GM21576 (cell line): Measurements from ENCODE around the gene FES.
"Not testable (repeated sequence)": the region's sequence is repeated elsewhere in the genome, so short reads cannot be mapped to it uniquely, and the experiment has no call there.

Experiments used
- ATAC-seq: cut with Tn5 transposase; IDR thresholded peaks from one replicate; pipeline ENCODE4 v1.9.1; 2021; ENCODE audit warnings: mild to moderate bottlenecking, moderate library complexity; ENCODE audit not compliant: unreplicated experiment

FES gene

DNA sequence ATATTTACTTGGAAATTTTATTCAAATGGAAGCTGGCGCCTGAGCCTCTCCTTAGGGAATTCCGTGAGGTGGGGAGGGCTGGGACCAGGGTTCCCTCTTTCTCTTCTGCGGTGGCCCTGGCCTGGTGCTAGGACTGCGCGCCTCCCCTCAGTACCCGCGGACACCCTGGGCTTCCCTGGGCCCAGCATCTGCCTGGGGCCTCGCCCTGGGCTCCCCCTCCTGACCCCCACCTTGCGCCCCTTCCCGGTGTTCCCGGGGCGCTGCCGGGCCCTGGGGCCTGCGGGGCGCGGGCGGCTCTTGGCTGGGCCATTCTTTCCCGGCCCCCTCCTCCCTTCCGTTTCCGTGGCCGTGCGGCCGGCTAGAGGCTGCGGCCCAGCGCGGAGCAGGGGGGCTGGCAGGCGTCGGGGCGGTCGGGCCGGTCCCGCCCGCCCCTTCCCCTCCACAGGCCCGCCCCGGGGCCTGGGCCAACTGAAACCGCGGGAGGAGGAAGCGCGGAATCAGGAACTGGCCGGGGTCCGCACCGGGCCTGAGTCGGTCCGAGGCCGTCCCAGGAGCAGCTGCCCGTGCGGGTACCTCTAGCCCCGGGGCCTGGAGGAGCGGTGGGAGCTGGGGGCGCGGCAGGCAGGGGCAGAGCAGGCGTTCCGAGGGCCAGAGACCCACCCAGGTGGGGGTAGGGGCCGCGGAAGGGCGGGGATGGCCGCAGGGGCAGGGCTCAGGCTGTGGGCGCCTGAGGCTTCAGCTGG lies at the start of gene FES:
TSS of gene FES (plus strand) at position 529 of the 743 bp plus-strand sequence. CDS start 542 bp downstream, outside the sequence.
- no peak for ATAC-seq

DNA sequence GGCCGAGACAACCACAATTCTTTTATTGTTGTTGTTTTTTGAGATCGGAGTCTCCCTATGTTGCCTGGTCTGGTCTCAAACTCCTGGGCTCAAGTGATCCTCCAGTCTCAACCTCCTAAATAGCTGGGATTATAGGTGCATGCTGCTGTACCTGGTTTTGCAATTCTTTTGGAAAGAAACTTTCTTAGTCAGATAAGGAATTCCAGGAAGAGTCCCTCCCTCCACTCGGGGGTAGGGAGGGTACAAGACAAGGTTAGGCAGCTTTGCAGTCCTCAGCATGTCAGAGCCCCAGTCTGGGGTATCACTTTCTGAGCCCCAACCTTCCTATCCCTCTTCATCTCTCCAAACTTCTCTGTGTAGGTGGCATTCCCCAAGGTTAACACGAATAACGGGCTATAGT lies 49.7 kb upstream of the FES start:
- ATAC-seq: no peak

DNA sequence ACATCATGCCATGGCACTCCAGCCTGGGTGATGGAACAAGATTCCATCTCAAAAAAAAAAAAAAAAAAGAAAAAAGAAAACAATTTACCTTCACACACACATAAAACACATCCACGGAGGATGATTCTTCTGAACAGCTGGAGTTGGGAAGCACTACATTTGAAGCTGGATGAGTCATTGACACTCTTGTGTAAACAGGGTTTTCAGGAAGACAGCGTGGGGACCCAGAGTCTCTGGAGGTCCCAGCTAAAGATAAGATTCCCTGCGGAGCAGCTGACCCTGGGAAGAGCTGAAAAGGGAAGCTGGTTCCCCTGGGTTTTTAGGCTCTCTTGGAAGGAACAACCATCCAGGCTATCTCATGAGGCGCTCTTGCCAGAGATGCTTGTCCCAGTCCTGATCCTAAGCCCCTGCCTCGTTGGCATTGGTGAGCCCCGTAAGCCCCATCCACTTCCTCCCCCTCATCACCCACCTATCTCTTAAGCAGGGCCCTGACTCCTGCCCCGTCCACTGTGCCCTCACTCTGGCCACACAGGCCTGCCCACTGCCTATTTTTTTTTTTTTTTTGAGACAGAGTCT lies 47.9 kb upstream of the FES start:
- no peak for ATAC-seq

DNA sequence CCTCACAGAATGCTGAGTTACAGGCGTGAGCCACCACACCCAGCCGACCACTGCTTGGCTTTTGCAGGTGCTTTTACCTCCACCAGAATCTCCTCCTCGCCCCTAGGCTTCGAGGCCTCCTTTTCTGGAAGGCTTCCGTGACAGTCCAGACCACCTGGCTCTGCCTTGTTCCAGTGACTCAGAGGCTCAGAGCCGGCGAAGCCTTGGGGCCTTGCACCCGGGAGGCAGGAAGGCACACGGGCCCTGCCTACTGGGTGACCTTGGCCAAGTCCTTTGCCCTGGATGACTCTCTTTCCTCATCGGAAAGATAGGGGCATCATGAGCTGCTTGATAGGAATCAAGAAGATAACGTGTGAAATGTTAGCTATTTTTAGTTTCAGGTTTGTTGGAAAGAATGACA lies 47.2 kb upstream of the FES start:
- ATAC-seq: no peak

DNA sequence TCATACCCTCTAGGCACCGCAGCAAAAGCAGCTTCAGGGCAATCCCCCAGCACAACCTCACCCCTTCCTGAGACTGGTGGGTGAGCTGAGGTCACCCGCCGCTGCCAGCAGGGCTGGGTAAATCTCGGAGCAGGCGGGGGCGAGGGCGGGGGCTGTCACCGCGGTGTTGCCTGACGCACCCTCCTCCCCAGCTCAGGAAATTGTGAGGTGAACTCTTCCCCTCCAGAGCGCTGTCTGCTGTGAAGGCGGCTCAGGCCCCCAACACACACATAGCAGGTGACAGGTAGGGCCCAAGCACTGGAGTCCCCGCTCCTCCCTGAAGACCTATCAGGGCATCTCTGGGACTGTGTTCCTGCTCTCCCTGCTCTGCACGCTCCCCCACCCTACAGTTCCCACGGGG lies 46.2 kb upstream of the FES start:
- no peak for ATAC-seq

DNA sequence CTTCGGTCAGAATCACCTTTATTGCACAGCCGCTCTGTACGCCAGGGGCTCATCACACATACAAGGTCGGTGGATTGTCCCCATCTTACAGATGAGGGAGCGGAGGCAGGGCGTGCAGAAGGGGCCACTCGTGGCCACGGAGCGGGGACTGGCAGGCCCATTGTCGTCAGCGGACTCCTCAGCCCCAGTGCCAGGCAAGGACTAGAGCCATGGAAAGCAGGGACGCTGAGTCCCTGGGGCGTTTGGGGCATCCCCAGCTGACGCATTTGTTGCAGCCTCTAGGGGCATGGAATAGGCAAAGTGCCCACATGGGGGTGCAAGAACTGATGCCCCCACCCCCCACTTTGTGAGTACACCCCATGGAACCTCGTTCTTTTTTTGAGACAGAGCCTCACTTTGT lies 45.8 kb upstream of the FES start:
- ATAC-seq: no peak

DNA sequence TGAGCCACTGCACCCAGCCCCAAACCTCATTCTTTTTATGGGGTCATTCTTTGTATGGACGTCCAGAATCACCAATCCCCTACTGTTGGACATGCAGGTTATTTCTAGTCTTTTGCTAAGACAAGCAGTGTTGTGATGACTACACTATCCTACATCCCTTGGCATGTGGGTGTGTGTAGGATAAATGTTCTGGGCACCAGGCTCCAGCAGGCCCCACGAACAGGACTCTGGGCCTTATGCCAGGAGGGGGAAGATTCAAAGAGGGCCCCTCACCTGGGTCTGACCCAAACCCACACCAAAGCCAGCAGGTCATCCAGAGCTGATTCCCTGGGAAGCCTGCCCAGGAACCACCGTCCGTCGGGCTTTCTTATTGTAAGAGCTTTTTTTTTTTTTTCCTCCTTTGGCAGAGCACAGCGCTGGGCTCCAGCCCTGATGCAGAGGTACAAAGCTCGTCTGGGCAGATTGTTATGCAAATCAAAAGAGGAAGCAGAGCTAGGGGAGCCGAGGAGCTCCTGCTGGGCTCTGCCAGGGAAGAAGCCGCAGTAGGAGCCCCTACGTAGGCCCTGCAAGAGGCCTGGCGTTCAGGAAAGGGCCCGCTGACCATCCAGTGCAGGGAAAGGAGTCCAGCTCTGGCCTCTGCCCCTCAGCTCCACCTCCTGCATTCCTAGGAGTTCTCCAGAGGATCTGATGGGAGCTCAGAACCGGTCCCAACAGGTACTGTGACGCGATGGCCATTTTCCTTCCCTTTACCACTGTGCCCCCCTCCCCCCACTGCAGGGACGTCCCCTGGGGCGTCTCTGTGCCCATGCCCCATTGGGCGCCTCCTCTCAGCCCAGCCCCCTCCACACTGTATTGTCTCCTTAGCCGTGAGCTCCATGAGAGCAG lies 44.9 kb upstream of the FES start:
- ATAC-seq: peak; percentile 83

DNA sequence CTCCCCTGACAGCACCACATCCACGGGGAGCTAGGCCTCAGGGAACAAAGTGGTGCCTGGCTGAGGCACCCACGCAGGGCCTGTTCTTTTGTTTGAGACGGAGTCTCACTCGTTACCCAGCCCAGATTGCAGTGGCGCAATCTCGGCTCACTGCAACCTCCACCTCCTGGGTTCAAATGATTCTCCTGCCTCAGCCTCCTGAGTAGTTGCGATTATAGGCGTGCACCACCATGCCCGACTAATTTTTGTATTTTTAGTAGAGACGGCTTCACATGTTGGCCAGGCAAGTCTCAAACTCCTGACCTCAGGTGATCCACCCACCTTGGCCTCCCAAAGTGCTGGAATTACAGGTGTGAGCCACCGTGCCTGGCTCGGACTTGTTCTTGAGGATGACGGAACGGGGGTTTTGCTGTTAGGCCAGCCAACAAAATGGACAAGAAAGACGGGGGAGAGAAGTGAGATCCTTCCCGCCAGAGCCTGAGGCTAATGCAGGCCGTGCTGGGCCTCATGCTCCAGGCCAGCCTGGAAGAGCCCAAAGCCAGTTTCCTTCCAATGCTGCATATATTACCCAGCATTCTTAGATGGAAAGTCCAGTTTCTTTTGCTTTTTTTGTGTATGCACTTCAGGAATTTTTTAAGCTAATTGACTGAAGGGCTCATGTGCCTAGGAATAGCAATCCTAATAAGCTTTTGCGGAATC lies 44.0 kb upstream of the FES start:
- no peak for ATAC-seq

DNA sequence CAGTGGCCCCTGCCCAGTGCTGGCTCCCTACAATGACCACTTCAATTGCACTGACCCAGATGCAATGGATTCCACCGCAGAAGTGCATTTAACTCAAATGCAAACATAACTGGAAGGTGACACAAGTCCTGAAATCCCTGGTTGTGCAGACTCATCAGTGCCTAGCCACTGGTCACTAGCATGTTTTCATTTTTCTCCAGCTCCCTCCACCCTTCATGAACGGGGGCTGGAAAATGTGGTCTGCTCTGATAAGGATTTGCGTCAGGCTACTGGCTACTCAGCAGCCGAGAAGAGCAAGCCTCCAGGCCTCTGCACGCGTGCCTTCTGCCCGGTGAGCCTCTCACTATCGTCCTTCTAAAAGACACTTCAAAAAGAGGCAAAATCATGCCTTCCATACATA lies 43.4 kb upstream of the FES start:
- no peak for ATAC-seq

DNA sequence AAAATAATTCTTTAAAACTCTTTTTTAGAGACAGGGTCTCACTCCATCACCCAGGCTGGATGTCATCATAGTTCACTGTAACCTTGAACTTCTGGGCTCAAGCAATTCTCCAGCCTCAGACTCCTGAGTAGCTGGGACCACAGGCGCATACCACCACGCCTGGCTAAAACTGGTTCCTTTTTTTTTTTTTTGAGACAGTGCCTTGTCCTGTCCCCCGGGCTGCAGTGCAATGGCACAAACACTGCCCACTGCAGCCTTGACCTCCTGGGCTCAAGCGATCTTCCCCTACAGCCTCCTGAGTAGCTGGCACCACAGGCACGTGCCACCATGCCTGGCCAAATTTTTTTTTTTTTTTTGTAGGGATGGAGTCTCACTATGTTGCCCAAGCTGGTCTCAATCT lies 39.6 kb upstream of the FES start:
- no peak for ATAC-seq

DNA sequence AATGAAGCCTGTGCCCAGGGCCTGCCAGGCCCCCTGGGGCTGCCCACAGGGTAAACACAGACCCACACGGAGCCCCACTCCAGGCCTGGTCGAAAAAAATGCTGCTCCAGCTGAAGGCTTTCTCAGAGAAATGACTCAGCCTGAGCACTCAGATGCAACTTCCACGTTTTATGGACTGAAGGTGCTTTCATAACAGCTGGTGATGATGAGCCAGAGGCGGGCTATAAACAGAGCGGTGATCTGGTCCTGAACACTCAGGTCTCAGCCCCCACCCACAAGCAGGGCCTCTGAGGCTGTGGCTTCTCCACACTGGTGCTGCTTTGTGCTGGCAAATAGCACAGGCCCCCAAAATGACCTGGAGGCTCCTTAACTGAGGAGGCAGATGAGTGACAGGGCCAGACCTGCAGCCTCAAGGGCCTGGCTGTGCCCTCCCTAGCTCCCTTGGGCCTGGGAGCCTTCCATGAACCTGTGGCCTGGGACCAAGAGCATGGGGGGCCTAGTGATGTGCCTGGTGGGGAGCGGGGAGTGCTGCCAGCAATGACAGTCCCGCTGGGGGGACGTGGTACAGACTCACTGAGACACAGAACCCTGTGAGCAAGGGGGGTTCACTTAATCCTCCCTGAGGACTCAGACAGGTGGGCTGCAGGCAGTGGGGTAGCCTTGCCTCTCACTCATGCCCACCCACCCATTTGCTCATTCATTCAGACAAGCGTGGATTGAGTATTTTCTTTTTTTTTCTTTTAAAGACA lies 38.9 kb upstream of the FES start:
- peak; percentile 83 for ATAC-seq

DNA sequence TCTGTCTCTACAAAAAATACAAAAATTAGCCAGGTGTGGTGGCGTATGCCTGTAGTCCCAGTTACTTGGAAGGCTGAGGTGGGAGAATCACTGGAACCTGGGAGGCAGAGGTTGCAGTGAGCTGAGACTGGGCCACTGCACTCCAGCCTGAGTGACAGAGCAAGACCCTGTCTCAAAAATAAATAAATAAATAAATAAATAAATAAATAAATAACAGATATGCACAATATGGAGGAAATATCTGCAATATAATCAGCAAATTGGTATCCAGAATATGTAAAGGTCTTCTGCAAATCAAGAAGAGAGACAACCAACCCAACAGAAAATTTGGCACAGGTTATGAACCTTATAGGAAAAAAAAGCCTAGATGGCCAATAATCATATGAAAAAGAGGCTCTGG lies 34.9 kb upstream of the FES start:
- not testable (repeated sequence) for ATAC-seq

DNA sequence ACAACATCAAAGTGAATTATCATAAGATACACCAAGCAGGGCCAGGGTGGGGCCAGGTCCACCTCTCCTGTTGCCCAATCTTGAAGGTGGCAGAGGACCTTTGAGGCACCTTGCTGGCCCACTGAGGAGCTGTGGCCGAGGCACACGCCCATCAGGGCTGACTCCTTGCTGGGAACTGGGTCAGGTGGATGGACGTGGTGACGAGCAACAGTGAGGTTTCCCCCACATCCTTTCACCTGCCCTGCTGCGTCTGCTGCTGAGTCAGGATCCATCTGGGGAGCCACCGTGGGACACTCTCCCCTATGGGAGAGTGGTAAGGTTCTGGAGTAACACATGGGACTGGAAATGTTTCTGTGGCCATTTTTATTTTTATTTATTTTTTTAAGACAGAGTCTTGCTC lies 33.2 kb upstream of the FES start:
- no peak for ATAC-seq

DNA sequence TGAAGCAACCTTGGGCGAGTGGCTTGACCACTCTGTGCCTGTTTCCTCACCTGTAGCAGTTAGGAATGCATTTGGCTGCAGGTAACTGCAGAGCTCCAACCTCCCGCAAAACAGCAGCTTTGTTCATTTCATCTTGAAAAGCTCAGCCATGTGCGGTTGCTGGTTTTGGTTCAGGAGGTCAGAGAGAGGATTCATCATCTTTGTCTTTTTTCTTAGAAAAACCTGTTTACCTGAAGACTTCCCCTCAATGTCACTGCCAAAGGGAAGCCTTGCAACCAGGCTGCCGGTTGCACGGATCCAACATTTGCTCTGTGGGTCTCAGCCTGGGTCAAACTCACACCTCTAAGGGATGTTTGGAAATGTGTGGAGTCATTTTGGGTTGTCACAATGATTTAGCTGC lies 32.4 kb upstream of the FES start:
- no peak for ATAC-seq

DNA sequence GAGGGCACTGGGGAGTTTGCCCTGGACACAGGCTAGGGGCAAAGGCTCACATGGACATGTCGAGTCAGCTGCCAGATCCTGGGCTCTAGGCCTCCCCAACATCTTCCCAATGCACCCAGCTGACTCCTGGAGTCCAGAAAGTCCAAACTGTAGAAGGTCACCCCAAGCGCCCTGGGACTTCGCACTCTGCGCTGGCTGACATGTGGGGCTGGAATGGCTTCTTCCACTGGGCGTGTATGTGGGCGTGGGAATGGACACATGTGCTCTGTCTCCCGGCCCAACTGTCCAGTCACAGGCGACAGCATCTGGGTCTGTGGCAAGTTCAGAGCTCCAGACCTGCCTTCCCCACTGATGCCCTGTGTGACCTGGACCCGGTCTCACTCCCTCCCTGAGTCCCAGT lies 29.2 kb upstream of the FES start:
- no peak for ATAC-seq

DNA sequence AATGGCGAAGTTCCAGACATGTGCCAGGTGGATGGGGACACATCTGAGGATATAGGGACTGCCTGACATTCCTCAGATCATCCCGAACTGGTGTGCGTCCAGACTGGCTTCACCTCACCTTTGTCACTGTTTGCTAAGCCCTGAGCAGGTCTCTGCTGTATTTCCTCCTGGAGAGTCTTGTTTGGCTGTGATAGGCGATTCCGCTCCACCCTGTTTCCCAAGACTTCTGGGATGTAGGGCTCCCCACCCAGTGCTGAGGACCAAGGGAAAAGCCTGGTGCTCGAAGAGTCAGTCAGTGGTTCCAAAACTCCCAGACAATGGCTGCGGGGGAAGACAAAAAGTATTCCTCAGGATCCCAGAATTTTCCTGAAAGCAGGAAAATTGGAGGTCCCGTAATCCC lies 27.0 kb upstream of the FES start:
- ATAC-seq: no peak

DNA sequence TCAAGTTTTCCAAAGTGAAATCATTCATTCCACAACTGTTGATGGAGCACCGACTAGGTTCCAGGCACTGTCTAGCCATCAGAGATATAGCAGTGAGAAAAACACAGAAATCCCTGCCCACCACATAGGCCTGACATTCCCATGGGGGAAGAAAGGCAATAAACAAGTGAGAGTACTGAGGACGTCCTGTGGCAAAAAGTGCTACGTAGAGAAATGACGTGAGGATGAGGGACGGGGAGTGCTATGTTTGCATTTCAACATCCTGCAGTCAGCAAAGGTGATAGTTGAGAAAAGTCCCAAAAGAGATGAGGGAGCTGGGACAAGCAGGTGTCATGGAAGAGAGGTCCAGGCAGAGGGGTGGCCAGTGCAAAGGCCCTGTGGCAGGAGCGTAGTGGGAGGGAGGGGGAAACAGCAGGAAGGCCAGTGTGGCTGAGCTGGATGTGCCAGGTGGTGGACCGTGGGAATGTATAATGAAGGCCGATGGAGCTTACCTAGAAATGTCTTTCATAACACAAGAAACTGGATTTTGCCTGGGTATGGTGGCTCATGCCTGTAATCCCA lies 26.3 kb upstream of the FES start:
- no peak for ATAC-seq

DNA sequence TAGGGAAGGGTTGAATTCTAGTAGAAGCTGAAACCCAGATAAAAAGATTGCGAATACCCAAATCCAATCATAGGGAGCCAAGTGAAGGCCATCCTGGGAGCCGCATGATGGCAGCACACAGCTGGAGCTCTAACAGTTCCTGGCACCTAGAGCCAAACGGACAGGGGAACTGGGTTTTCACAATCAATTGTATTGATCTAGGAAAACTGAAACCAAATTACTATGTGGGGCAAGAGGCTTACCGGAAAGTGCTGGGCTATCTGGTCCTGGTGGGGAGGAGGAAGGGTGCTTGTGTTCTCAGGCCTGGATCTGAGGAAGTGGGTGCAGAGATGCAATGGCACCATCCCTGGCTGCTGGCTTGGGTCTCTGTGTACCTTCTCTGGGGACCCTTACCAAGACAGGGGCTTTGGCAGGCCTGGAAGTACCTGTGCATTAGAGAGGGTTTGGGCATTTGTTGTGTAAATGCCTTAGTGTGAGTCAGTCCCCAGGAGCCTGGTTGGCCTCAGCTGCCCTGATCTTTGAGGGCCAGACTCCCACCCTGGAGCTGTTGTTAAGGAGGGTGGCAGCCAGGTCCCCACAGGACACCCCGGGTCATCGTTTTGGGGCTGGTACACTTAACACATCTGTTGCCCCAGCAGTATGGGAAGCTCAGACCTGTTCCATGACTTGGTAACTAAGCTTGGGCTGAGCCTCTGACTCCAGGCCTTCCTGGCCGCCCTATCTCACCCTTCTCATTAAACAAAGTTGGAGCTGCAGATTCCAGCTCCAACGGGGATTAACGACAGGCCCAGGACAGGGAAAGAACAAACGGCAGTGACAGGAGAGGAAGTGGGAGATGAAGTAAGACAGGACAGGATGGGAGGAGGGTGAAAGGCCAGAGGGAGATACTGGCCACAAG lies 24.8 kb upstream of the FES start:
- no peak for ATAC-seq

DNA sequence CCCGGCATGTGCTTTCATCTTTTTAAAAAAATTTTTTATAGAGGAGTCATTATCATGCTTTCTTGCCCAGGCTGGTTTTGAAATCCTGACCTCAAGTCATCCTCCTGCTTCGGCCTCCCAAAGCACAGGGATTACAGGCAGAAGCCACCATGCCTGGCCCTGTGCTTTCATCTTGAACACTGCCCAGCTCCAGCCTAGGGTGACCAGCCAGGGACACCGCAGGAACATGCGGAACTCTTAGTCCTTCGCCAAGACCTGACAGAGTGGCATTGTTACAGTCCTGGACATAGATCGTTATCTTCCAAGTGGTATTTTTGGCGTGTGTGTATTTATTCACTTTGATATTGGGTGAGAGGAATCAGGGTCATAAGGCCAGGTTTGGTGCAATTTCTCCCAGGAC lies 23.9 kb upstream of the FES start:
- ATAC-seq: no peak
